H1 (cell line): Measurements from ENCODE around the gene CFAP74. TPM values are rescaled to one million over a fixed set of nuclear protein-coding genes. Genes with fewer than 3 reads are reported as not detected.

ENCODE experiments used
- CTCF ChIA-PET: fragments of 300-600 bp; sonication (Branson Sonifier 250); formaldehyde crosslinking; loops from one replicate; lab custom pipeline; 2021; ENCODE audit not compliant: partially characterized antibody; lab: Charles Lee
- POLR2A ChIA-PET: fragments of 300-600 bp; sonication (Branson Sonifier 250); formaldehyde crosslinking; loops from one replicate; lab custom pipeline; 2021; ENCODE audit warnings: inconsistent platforms; ENCODE audit not compliant: partially characterized antibody; lab: Charles Lee
- DNase-seq, 2 experiments: peaks; one replicate each; pipeline versions ENCODE4 v3.0.0 to v3.0.0-alpha.2; 2010 to 2022; ENCODE audit warnings: low spot score in 2 of 2, low read depth in 1 of 2, mixed read lengths in 1 of 2
- FAIRE-seq: peaks from 2 replicates; lab custom pipeline; 2011; peaks lifted over from hg19 to GRCh38; lab: Jason Lieb, UNC
- H2AFZ ChIP-seq: 2 replicates; pipeline ENCODE4 v1.8.1; 2012; ENCODE audit warnings: low read length, inconsistent platforms
- H2AK5ac ChIP-seq: 2 replicates; pipeline ENCODE4 v1.6.1; 2013; ENCODE audit warnings: low read depth, low read length
- H2BK120ac ChIP-seq: replicated peaks from 2 replicates; pipeline ENCODE3; 2013; ENCODE audit warnings: low read depth, low read length, inconsistent platforms
- H2BK12ac ChIP-seq: 2 replicates; pipeline ENCODE4 v1.6.1; 2013; ENCODE audit warnings: low read depth, low read length
- H2BK15ac ChIP-seq: 2 replicates; pipeline ENCODE4 v1.6.1; 2013; ENCODE audit warnings: low read length
- H2BK20ac ChIP-seq: 2 replicates; pipeline ENCODE4 v1.6.1; 2013; ENCODE audit warnings: low read length
- H2BK5ac ChIP-seq: 2 replicates; pipeline ENCODE4 v1.6.1; 2013; ENCODE audit warnings: low read depth, low read length
- H3K14ac ChIP-seq: 2 replicates; pipeline ENCODE4 v1.6.1; 2013; ENCODE audit warnings: inconsistent platforms; ENCODE audit not compliant: insufficient read length
- H3K18ac ChIP-seq: 2 replicates; pipeline ENCODE4 v1.6.1; 2013; ENCODE audit warnings: low read length; ENCODE audit errors: extremely low read depth
- H3K23ac ChIP-seq: 2 replicates; pipeline ENCODE4 v1.6.1; 2013; ENCODE audit warnings: inconsistent platforms; ENCODE audit not compliant: insufficient read length
- H3K23me2 ChIP-seq: 2 replicates; pipeline ENCODE4 v1.6.1; 2013; ENCODE audit warnings: low read depth, low read length
- H3K27ac ChIP-seq: 2 replicates; pipeline ENCODE4 v1.6.1; 2011; ENCODE audit warnings: low read depth, low read length, inconsistent platforms
- H3K27me3 ChIP-seq, 4 experiments: replicated peaks in 1 of 4; 1 replicate in 1 of 4; 2 replicates in 3 of 4; pipeline versions ENCODE4 v1.6.1 to v1.8.1; 2011 to 2013; ENCODE audit warnings: low read length in 3 of 4, mild to moderate bottlenecking in 3 of 4, inconsistent platforms in 2 of 4, mixed read lengths in 2 of 4, moderate library complexity in 1 of 4; ENCODE audit not compliant: control insufficient read depth in 3 of 4, insufficient read depth in 3 of 4; ENCODE audit errors: extremely low read depth in 1 of 4
- H3K36me3 ChIP-seq, 4 experiments: 2 replicates each; pipeline versions ENCODE4 v1.6.1 to v1.8.1; 2011 to 2013; ENCODE audit warnings: mild to moderate bottlenecking in 4 of 4, low read length in 3 of 4, moderate library complexity in 2 of 4, control low read depth in 1 of 4, inconsistent platforms in 1 of 4; ENCODE audit not compliant: insufficient read depth in 4 of 4, control insufficient read depth in 2 of 4
- H3K4ac ChIP-seq: replicated peaks from 2 replicates; pipeline ENCODE3; 2013; ENCODE audit warnings: low read length, low read depth, mixed read lengths, inconsistent platforms; ENCODE audit not compliant: insufficient read length
- H3K4me1 ChIP-seq, 4 experiments: replicated peaks in 1 of 4; 1 replicate in 1 of 4; 2 replicates in 3 of 4; pipeline versions ENCODE4 v1.6.1 to v1.8.1; 2011 to 2013; ENCODE audit warnings: low read length in 3 of 4, inconsistent platforms in 2 of 4, mixed read lengths in 1 of 4; ENCODE audit not compliant: insufficient read depth in 4 of 4, control insufficient read depth in 3 of 4
- H3K4me2 ChIP-seq, 2 experiments: 2 replicates each; pipeline versions ENCODE4 v1.6.1 to v1.8.1; 2011 to 2013; ENCODE audit warnings: low read depth in 2 of 2, low read length in 2 of 2, control low read depth in 1 of 2, inconsistent platforms in 1 of 2, mild to moderate bottlenecking in 1 of 2; ENCODE audit not compliant: insufficient read depth in 1 of 2
- H3K4me3 ChIP-seq, 4 experiments: fragments of 200-600, 300-600 bp in 1 of 4; sonication (generic), shearing (Covaris generic), sonication (Bioruptor Twin) in 1 of 4; 2 replicates each; pipeline versions ENCODE4 v1.5.1 to v1.8.1; 2011 to 2016; ENCODE audit warnings: low read length in 4 of 4, low read depth in 3 of 4, control low read depth in 2 of 4, inconsistent platforms in 2 of 4, mild to moderate bottlenecking in 2 of 4, mixed read lengths in 1 of 4, moderate library complexity in 1 of 4; ENCODE audit not compliant: insufficient read depth in 2 of 4; ENCODE audit errors: extremely low read depth in 1 of 4
- H3K56ac ChIP-seq: replicated peaks from 2 replicates; pipeline ENCODE3; 2013; ENCODE audit warnings: low read depth, mild to moderate bottlenecking, mixed read lengths, low read length, inconsistent platforms; ENCODE audit not compliant: insufficient read length
- H3K79me1 ChIP-seq: 2 replicates; pipeline ENCODE4 v1.6.1; 2013; ENCODE audit warnings: low read depth, low read length, control low read depth
- H3K79me2 ChIP-seq, 2 experiments: 2 replicates each; pipeline versions ENCODE4 v1.6.1 to v1.8.1; 2012 to 2013; ENCODE audit warnings: low read length in 2 of 2, mild to moderate bottlenecking in 2 of 2, inconsistent platforms in 1 of 2; ENCODE audit not compliant: insufficient read depth in 2 of 2, control insufficient read depth in 1 of 2
- H3K9ac ChIP-seq, 4 experiments: replicated peaks in 1 of 4; 1 replicate in 1 of 4; 2 replicates in 3 of 4; pipeline versions ENCODE4 v1.6.1 to v1.8.1; 2011 to 2013; ENCODE audit warnings: low read depth in 3 of 4, low read length in 3 of 4, control low read depth in 2 of 4, mild to moderate bottlenecking in 2 of 4, moderate library complexity in 2 of 4, inconsistent platforms in 1 of 4; ENCODE audit errors: extremely low read depth in 1 of 4
- H3K9me3 ChIP-seq, 2 experiments: 2 replicates each; pipeline versions ENCODE4 v1.6.1 to v1.8.1; 2012 to 2013; ENCODE audit warnings: mild to moderate bottlenecking in 2 of 2, moderate library complexity in 2 of 2, control low read depth in 1 of 2, inconsistent platforms in 1 of 2, low read depth in 1 of 2, low read length in 1 of 2, mixed read lengths in 1 of 2; ENCODE audit not compliant: insufficient read depth in 2 of 2
- H4K20me1 ChIP-seq, 2 experiments: replicated peaks in 1 of 2; 2 replicates each; pipeline versions ENCODE3 to v1.8.1; 2011 to 2013; ENCODE audit warnings: inconsistent platforms in 2 of 2, low read length in 2 of 2, mild to moderate bottlenecking in 1 of 2; ENCODE audit not compliant: insufficient read depth in 2 of 2, control insufficient read depth in 1 of 2
- H4K5ac ChIP-seq: 2 replicates; pipeline ENCODE4 v1.6.1; 2013; ENCODE audit warnings: low read length, low read depth, mixed read lengths, inconsistent platforms; ENCODE audit not compliant: insufficient read length
- H4K8ac ChIP-seq: 2 replicates; pipeline ENCODE4 v1.8.0; 2013; ENCODE audit warnings: mild to moderate bottlenecking, moderate library complexity, low read length, inconsistent platforms; ENCODE audit not compliant: insufficient read depth; ENCODE audit errors: extremely low read depth
- H4K91ac ChIP-seq: replicated peaks from 2 replicates; pipeline ENCODE3; 2013; ENCODE audit warnings: low read length, mixed read lengths, inconsistent platforms; ENCODE audit not compliant: insufficient read length
- BACH1 ChIP-seq: IDR thresholded peaks from 2 replicates; pipeline ENCODE4 v1.6.1; 2012; ENCODE audit warnings: low read length, improper control_type of control experiment
- BCL11A ChIP-seq, 2 experiments: IDR thresholded peaks; one replicate each; pipeline ENCODE4 v1.6.1; 2011; ENCODE audit warnings: low read depth in 2 of 2, low read length in 2 of 2, mild to moderate bottlenecking in 2 of 2
- CBX5 ChIP-seq: fragments of 300-800, 300-1000 bp; sonication (generic); IDR thresholded peaks from 2 replicates; pipeline ENCODE4 v1.7.1; 2016; ENCODE audit warnings: antibody characterized with exemption, low read length, low read depth
- CREB1 ChIP-seq: IDR thresholded peaks from 2 replicates; pipeline ENCODE4 v1.6.1; 2012; ENCODE audit warnings: inconsistent platforms
- EGR1 ChIP-seq: IDR thresholded peaks from 2 replicates; pipeline ENCODE4 v1.6.1; 2011; ENCODE audit warnings: low read depth, low read length, borderline replicate concordance
- EZH2 ChIP-seq: fragments of 200-600 bp; sonication (generic); IDR thresholded peaks from 2 replicates; pipeline ENCODE4 v1.7.1; 2012; ENCODE audit warnings: low read depth, mild to moderate bottlenecking, moderate library complexity, low read length, inconsistent platforms; ENCODE audit not compliant: severe bottlenecking
- JUND ChIP-seq: IDR thresholded peaks from 2 replicates; pipeline ENCODE4 v1.6.1; 2011; ENCODE audit warnings: mild to moderate bottlenecking, improper control_type of control experiment, low read length
- KDM4A ChIP-seq: IDR thresholded peaks from one replicate; pipeline ENCODE4 v1.7.1; 2012; ENCODE audit warnings: low read depth, mild to moderate bottlenecking, moderate library complexity, low read length, inconsistent platforms; ENCODE audit not compliant: severe bottlenecking
- NRF1 ChIP-seq: IDR thresholded peaks from 2 replicates; pipeline ENCODE4 v1.6.1; 2011; ENCODE audit warnings: mild to moderate bottlenecking, low read depth, low read length, improper control_type of control experiment
- POLR2AphosphoS5 ChIP-seq: IDR thresholded peaks from 2 replicates; pipeline ENCODE4 v1.6.1; 2011; ENCODE audit warnings: low read depth, low read length
- SIRT6 ChIP-seq: IDR thresholded peaks from one replicate; pipeline ENCODE4 v1.7.1; 2012; ENCODE audit warnings: low read length, inconsistent platforms
- SP2 ChIP-seq: IDR thresholded peaks from 2 replicates; pipeline ENCODE4 v1.6.1; 2012; ENCODE audit warnings: mild to moderate bottlenecking, low read length, inconsistent platforms
- TCF12 ChIP-seq: IDR thresholded peaks from 2 replicates; pipeline ENCODE4 v1.6.1; 2011; ENCODE audit warnings: low read depth, mild to moderate bottlenecking, low read length
- whole genome bisulfite sequencing, 2 experiments: shearing (Covaris generic) in 1 of 2; methylation state at CpG; one replicate each; pipeline versions ENCODE4 v1.1.6 to v1.1.7; 2013 to 2015; ENCODE audit warnings: low lambda C conversion rate in 2 of 2, mixed read lengths in 2 of 2, inconsistent platforms in 1 of 2, low coverage in 1 of 2, missing lambda C conversion rate in 1 of 2; ENCODE audit not compliant: insufficient replicate concordance in 2 of 2, insufficient coverage in 1 of 2, insufficient read length in 1 of 2; ENCODE audit errors: extremely low coverage in 1 of 2, missing lambda C conversion rate in 1 of 2; 5-methylcytosine and 5-hydroxymethylcytosine counted together
- polyA plus RNA-seq, 7 experiments: library from polyadenylated mRNA; depleted of rRNA in 3 of 7; stranded (reverse) in 5 of 7; unstranded in 2 of 7; fragments of >200 nt in 5 of 7; fragments of 200-250 nt in 2 of 7; gene quantifications; 1 replicate in 5 of 7; 2 replicates in 1 of 7; 4 replicates in 1 of 7; pipeline versions ENCODE4 v1.2.1 to v1.2.3, GENCODE V29; 2011 to 2013; ENCODE audit warnings: missing spikeins in 2 of 7, mixed read lengths in 2 of 7
- total RNA-seq: library from RNA; stranded (reverse); fragmentation: NEBNext Ultra II Directional; extraction: Animal tissue kit (Norgen Biotek cat#: 25700); gene quantifications from 2 replicates; pipeline ENCODE4 v1.2.1, GENCODE V29; 2021

CFAP74 gene
- total and polyA plus RNA-seq, 2 of the 8 experiments (the other 6 are each of a cell fraction or from before 2014, with no cell fraction given) = 0.09 to 0.20 TPM

GRCh38 chr1:2052054-2052679, 48.6 kb upstream of the CFAP74 start:
- Histone ChIP-seq H3K27me3 (no peaks in the 10 kb centered on the region; a peak in 1 of 7 replicates), H4K8ac (no peak overlapping the region)
- TF ChIP-seq JUND (no peak), SP2 (no peak), POLR2AphosphoS5 (no peak), TCF12 (no peak), SIRT6 (no peak), BCL11A (IDR thresholded peaks at IDR 0.05; ENCODE audit: low read depth in 2 of 2, low read length in 2 of 2) (no peak), BACH1 (no peak), CREB1 (no peak), EZH2 (no peak), CBX5 (no peak), KDM4A (no peak), NRF1 (no peak), EGR1 (no peak)
- TF ChIP-seq, all 59 proteins: peak for 0
- Histone ChIP-seq H2BK120ac (no peak overlapping the region), H3K23ac (no peak overlapping the region), H3K23me2 (peaks cover 8% of the 10 kb centered on the region), H2BK12ac (no peak overlapping the region), H4K91ac (no peak overlapping the region), H3K56ac (no peak overlapping the region), H3K79me2 (peaks cover 0 to 26% of the 10 kb centered on the region in 2 experiments; a peak in 2 of 4 replicates), H2BK20ac (no peak overlapping the region), H3K36me3 (peaks cover 2 to 12% (median 9%) of the 10 kb centered on the region in 4 experiments; a peak in 5 of 8 replicates), H3K9me3 (no peaks in the 10 kb centered on the region), H3K4ac (no peak overlapping the region), H2AFZ (no peak overlapping the region), H3K9ac (no peak overlapping the region), H2BK5ac (no peak overlapping the region), H3K4me3 (peak overlapping the region in 1 of 4 experiments; percentile 79; a peak in 1 of 8 replicates), H3K79me1 (peaks cover 13% of the 10 kb centered on the region), H4K5ac (no peak overlapping the region), H3K4me2 (peak overlapping the region; percentile 62 to 82; a peak in 1 of 4 replicates), H2AK5ac (no peak overlapping the region), H4K20me1 (peaks cover 11 to 16% of the 10 kb centered on the region in 2 experiments), H3K14ac (no peak overlapping the region), H3K27ac (no peak overlapping the region), H3K18ac (no peak overlapping the region), H2BK15ac (no peak overlapping the region), H3K4me1 (peaks cover 0 to 20% (median 15%) of the 10 kb centered on the region in 4 experiments; a peak in 6 of 7 replicates)
- FAIRE-seq = no peak
- no peak for DNase-seq
- ChIA-PET POLR2A (no interaction called here), CTCF (interaction anchor here (0.6 to 1.1 kb wide), 3 partner anchors 8 to 144 kb away, joined by 3 to 5 read pairs (median 3); no protein-coding TSS in a partner anchor)
- 84% methylated on average over 10 of the region's 16 CpGs; no CpG with 5 or more reads in 1 of the 2 experiments for WGBS, 2 experiments
